GM18502 (cell line): ENCODE results near the gene RNU1-4.
"Not testable (repeated sequence)": the region's sequence is repeated elsewhere in the genome, so short reads cannot be mapped to it uniquely, and the experiment has no call there.

Experiments
- ATAC-seq: cut with Tn5 transposase; IDR thresholded peaks from one replicate; pipeline ENCODE4 v1.9.1; 2021; ENCODE audit warnings: mild to moderate bottlenecking; ENCODE audit not compliant: unreplicated experiment, poor library complexity

Gene RNU1-4

DNA sequence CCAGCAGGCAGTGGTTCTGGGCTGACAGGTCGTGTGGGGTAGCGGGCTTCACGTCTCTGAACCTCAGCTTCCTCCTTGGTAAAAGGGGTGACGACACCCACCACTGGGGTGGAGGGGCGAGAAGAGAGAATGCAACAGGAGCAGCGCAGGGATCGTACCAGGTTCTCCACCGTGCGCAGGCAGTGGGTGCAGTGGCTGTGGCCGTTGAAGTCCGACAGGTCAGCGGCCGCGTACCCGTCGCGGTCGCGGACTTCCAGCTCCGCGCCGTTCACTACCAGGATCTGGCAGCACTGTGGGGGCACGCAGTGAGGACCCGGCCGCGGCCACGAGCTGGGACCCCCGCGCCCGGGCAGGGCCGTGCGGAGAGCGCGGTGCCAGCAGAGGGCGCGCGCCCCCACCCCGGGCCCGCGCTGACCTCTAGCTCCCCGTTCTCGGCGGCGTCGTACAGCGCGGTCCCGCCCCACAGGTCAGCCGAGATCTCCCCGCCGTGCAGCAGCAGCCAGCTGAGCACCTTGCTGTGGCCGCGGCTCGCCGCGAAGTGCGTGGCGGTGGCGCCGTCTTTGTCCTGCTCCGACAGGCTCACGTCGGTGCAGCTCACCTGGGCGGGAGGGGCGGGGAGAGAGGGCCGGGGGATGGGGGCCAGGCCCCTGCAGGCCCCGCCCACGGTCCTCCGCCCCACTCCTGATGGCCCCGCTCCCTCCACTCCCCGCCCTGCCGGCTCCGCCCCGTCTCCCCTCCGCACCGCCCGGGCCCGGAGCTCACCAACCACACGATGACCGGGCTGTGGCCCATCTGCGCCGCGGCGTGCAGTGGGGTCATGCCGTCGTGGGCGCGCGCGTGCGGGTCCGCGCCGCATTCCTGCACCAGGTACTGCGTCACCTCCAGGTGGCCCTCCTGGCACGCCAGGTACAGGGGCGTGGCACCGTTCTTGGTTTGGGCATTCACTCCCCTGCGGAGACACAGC, 32.9 kb upstream of the RNU1-4 start:
- not testable (repeated sequence) for ATAC-seq

DNA sequence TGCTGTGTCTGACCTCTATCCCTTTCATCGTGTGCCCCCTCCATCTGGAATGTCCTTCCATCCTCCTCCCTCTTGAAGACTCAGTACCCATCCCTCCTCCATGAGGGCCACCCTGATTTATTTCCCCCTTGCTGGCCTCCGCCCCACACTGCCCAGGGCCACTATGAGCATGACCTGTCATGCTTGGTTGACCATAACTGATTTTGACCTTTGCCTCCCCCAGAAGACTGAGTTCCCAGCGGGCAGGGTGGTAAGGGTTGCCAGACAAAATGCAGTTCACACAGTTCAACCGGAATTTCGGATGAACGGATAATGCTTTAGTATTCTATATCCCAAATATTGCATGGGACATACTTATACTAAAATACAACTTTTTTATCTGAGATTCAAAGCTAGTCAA, 31.6 kb upstream of the RNU1-4 start:
- ATAC-seq, result not testable (repeated sequence)

DNA sequence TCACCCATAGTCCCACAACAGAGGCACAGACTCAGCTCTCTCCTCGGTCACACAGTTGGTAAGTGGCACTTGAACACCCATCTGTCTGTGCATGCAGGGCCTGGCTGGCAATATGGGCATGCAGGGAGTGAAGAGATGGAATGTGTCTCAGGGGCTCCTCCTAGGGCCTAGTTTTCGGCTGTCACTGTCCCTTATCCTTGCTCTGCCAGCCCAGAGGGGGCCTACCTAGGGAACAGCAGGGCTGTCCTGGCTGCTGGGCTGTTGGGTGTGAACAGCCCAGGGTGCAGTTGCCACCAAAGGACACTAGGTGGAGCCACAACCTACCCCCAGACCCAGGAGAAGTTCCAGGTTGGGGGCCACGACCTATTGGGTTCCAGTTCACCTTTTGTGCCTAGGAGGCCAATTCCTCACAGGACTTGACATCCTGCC, 30.6 kb upstream of the RNU1-4 start:
- ATAC-seq, result peak; percentile 51

DNA sequence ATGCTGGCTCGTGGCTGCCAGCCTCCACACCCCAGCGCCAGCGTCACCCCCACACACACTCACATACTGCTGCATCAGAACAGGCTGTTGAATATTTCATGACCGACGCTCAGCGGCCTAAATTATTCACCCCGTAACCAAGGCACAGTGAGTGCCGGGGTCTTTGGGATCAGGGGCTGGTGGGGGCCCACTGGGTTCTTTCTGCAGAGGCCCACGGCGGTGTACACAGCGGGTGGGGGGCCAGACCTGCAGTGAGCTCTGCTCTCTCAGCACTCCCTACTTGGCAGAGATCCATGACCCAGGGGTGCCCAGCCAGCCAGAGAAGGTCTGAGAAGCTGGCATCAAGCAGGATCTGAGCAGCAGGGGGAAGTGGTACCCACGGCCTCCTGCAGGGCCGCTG, 29.7 kb upstream of the RNU1-4 start:
- ATAC-seq, result not testable (repeated sequence)

DNA sequence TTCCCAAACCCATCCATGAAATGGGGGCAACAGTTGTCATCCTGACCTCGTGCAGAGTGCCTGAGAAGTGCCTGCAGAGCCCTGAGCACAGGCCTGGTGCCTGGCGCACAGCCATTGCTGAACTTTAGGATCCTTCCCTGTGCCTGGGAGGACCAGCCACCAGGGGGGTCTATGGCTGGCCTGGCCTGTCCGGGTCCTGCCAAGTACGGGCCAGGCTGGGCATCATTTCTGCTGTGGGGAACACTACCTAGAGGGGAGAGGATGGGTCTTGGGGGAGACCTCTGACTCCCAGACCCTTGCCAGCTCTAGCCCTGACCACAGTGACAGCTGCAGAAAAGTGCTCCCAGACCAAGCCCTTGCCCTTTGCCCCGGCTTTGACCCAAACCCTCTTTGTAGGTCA, 28.2 kb upstream of the RNU1-4 start:
- ATAC-seq, result not testable (repeated sequence)

DNA sequence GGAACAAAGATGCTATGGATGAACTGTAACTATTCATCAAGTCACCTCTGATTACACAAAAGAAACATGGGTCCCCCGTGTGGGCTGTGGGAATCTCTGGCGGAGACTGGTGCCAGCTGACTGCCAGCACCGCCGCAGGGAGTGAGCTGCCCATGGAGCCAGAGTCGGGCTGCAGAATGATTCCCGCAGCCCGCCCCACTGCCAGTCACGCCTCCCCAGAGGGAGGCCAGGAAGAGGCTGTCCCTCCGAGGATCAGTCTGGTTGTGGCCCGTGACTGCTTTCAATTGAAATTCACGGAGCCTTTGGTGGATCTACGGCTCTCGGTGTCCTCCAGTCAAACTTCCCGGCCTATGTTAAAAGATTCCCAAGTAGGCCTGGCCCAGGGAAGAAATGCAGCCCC, 27.7 kb upstream of the RNU1-4 start:
- ATAC-seq, result not testable (repeated sequence)

DNA sequence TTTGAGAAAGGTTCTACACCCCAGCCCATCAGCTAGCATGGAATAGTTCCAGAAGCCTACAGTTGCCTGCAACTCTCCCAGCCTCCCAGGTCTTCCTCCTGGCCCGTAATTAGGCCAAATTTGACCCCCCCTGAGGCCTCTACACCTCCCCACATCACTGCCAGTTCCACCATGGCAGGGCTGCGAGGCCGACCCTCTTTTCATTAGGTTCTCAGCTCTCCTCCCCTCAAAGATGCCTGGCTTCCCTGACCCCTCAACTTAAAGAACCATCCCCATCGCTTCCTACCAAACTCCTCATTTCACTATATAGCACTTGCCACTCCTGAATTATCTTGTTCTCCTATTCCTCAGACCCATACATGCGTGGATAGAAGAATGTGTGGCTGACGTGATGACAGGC, 27.3 kb upstream of the RNU1-4 start:
- ATAC-seq, result not testable (repeated sequence)

DNA sequence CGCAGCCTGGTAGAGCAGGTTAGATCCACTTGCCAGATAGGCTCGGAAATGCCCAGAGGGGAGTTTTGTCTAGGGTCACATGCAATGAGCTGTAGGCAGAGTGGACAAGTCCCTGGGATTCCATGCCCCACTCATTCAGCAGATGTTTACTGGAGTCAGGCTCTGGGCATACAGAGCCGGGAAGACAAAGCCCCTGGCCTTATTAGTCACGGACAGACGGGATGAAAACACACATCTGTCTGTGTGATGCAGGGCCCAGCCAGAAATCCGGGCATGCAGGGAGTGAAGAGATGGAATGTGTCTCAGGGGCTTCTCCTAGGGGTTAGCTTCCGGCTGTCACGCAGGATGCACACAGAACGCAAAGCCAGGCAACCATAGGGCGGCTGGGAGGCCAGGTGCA, 26.8 kb upstream of the RNU1-4 start:
- ATAC-seq, result not testable (repeated sequence)

DNA sequence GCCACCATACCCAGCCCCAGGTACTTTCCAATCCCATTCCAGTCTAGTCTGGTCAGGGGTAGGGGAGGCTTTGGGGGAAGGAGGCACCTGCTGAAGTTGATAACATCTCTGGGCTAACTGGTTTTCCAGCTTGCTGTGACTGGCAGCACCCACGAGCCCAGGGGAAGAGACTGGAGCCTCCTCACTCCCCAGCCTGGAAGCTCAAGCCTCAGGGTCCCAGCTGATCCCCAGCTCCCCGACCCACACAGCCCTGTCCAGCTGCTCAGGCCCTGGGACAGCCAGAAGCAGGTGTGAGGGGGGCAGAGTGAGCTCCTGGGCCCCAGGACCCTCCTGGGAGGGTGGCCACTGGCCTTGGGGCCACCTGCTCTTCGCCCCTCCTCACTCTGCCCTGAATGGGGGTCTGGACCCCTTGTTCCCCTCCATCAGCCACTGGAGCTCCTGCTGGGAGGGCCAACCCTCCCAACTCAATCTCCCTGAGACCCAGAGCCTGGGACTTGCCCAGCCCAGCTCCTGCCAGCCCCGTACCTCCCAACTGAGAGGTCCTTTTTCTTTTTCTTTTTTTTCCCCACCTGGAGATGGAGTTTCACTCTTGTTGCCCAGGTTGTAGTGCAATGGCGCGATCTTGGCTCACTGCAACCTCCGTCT, 23.5 kb upstream of the RNU1-4 start:
- ATAC-seq, result no peak

DNA sequence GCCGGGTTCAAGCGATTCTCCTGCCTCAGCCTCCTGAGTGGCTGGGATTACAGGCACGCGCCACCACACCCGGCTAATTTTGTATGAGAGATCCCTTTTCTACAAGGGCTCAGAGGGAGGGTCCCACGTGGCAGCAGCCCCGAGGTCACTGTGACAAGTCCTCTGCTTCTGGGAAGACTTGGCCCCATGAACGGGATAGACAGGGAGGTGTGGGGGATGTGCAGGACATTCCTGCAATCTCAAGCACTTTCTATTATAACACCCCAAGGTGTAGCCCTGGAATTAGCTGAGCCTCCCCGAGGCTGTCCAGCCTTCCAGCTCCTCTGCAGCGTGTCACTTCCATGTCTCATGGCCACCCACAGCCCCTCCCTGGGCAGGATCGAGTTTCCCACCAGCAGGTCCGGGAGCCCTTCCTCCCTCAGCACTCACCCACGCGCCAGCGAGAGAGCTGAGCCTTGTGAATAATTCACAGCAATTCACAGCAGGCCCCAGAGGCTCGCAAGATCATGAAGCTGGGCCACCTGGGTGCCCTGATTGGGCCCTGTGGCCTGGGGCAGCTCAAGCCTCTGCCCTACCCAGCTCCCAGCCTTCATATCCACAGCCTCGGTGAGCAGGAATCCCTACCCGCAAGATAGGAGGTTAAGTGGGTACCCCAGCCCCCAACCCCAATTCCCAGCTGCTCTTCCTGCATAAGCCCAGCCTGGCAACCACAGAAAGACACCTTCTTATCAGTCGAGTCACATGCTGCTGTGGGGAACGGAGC, 22.8 kb upstream of the RNU1-4 start:
- ATAC-seq, result no peak

DNA sequence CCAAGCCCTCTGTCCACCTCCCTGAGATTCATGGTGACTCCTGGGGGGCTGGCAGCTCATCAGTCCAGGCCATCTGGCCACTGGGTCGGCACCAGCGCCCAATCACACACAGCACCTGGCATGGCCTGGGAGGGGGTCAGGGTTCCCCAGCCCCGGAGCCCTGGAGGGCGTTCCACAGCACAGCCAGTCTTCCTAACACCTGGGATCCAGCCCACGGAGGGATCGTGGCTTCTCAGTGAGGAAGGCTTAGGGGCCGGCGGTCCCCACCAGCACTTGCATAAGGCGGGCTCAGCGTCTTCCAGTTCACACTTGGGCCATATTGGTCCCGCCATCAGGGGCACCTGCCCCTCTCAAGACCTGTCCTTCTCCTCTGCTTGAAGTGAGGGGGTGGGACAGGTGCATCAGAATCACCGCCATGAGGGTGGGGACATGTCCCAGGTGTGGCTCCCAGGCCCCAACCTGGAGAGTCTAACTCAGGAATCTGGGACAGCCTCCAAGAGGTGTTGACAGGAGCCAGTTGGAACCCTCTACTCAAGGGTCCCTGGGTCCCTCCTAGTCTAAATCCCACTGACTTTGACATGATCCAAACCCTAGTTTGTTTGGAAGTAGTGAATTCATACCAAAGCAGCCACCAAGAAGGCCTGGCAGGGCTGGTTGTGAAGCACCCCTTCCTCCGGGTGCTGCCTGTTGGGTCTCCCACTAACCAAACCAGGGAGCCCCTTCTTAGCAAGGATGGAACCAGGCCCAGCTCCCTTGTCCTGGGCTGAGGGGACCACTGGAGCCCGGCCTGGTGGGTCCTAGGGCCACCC, 22.0 kb upstream of the RNU1-4 start:
- not testable (repeated sequence) for ATAC-seq

DNA sequence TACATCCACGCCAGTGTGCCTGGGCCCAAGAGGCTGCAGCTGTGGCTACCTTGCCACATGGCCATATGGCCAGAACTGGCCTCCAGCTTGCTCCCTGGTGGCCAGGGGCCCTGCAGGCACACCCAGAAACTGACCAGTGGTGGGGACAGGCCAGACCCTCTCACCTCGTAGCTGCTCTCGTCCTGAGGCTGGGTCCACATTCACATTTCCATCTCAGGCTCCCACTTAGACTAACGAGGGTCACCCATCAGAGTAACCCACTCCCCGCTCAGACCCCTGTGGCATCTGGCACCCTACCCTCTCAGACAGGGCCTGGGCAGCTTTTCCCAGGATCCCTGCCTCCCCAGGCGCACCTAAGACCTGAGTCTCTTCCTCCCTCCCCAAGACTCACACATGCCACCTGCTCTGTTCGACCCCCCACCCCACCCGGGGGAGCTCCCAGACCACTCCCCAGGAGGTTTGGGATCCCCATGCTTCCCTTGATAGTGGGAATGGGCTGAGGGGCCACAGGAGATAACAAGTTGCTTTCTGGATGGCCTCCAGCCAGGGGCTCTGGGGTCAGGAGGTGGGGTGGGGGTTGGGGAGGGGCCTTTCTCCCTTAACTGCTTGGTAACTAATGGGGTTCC, 21.3 kb upstream of the RNU1-4 start:
- ATAC-seq, result no peak

DNA sequence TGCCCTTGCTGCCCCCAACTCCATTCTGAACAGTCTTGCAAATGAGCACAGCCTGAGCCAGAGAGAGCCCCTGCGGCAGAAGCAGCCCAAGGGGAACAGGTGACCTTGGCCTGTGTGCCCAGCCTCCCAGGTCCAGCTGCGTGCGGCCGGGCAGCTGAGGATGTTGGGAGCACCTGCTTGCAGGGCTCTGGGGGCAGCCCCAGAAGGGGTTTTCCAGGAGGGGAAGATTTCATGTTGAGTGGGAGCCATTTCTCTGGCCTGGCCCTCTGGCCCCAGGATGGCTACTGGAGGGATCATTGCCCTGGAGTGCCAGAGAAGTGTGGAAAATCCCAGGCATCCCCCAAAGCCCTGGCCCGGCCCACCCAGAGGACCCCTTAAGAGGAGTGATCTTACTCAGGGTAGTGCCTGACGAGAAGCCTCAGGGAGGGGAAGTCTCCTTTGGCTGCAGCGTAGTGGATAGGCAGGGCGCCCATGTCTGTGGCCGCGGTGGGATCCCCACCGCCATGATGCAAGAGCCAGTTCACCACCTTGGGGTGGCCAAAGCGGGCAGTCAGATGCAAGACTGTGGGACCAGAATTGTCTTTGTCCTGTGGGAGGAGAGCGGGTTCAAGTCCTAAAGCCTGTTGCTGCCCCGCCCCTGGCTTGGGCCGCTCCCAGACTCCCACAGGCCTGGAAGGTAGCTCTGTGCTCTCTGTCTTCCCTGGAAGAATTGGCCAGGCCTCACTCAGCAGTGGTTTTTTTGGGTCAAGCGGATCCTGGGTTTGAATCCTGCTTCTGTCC, 20.6 kb upstream of the RNU1-4 start:
- ATAC-seq, result no peak

DNA sequence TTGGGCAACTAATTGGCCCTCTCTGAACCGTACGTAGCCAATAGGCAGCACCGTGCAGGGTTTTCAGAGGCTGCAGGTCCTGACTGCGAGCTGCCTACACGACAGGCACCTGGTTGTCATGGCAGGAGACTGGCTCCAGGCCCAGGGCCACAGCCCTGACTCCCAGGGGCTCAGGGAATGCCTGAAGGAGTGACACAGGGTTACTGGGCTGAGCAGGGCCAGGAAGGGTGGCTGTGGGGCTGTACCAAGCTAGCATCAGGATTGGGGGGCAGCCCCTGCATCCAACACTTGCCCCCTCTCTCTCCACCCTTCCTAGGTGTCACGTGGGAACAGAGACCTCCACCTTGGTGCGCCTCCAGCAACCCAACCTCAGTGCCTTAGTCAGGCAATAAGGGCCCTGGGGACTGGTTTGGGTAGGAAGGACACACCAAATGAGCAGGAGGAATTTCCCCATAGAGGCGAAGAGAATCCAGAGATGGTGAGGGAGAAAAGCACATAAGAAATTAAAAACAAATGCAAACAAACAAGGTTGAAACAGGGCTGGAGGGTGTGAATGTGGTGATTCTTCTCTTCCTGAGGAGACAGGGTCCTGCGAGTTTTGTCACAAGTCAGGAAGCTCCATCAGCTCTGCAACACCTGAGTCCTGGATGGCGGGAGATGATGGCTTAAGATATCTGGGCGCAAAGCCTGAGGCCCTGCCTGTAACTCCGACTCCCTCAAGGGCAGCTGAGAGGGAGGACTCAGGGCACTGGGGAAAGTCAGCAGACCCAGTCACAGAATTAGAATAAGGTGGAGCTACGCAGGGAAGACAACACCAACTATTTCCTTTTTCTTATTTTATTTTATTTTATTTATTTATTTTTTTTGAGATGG, 19.7 kb upstream of the RNU1-4 start:
- ATAC-seq, result no peak

DNA sequence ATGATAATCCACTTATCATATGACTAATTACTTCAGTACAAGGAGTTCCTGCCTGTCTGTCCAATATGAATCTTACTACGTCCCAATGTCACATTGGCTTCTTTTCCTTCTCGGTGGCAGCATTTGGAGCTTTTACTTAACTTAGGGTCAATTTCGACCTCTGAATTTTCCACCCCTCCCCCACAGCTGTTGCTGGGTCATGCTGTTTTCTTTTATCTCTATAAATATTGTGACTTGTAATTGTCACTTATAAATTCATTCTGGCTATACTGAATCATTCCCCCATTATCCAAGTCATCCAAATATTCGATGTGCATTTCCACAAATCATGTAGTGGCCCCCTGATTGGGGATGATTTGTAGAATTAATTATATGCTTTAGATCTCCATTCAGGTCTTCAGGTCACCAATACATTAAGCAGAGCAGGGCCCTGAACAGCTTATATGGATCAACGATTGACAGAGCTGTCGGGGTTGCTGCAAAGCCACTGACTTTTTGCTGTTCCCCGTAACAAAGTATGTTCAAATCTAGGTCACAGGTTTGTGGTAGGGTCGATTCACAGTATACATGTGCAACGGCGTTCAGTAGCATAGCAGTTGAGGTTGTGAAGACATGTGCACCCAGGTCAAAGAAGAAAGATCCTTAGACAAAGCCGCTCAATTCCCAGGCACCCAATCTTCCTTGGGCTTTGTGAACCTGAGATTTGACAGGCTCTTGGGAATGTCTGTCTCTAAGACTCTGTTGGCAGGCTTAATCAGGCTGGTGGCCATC, 18.3 kb upstream of the RNU1-4 start:
- no peak for ATAC-seq

DNA sequence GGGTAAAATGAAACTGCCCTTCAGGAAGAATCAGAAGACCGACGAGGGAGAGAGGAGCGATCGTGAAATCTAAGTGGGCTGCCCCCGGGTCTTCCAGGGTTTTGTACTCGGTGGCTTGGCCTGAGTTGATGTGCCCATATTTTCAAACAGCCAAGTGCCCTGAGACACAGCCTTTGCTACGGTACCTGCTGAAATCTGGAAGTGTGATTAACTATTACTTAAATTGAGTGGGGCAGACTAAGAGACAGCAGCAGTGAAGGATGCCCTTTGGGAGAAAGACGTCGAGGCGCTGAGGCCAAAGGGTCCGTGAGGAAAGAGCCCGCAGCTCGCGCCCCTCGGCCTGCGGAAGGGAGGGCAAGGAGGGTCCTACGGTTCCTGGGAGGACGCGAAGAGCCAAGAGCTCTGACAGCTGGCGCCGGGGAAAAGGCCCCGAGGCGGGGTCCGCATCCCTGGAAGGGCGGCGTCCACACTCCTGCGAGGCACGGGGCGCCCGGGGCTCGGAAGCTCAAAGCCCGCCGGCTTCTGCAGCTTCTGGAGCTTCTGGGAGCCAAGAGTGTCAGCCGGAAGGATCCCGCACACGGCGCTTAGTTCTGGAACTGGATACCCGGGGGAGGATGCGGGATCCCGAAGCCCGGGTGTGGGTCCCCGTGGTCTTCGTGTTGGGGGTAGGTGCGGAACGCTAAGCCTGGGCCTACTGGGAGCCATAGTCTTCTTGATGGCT, 15.4 kb upstream of the RNU1-4 start:
- no peak for ATAC-seq
